Endothelial cell (in vitro differentiated cells): Measurements from ENCODE around the gene FOXJ2. TPM values are rescaled to one million over a fixed set of nuclear protein-coding genes. Genes with fewer than 3 reads are reported as not detected.

ENCODE experiments used
- DNase-seq: peaks from one replicate; pipeline ENCODE4 v3.0.0; 2021; ENCODE audit warnings: low spot score
- H3K27ac Mint-ChIP-seq: one replicate; pipeline ENCODE4 v1.8.0; 2021; ENCODE audit warnings: mixed read lengths, inconsistent platforms; ENCODE audit not compliant: unreplicated experiment
- H3K27me3 Mint-ChIP-seq: one replicate; pipeline ENCODE4 v1.8.0; 2021; ENCODE audit warnings: mild to moderate bottlenecking, moderate library complexity, mixed read lengths, inconsistent platforms; ENCODE audit not compliant: unreplicated experiment
- H3K36me3 Mint-ChIP-seq: one replicate; pipeline ENCODE4 v1.8.0; 2021; ENCODE audit warnings: mild to moderate bottlenecking, low read depth, mixed read lengths, inconsistent platforms; ENCODE audit not compliant: unreplicated experiment
- H3K4me1 Mint-ChIP-seq: one replicate; pipeline ENCODE4 v1.8.0; 2021; ENCODE audit warnings: mild to moderate bottlenecking, mixed read lengths, inconsistent platforms; ENCODE audit not compliant: unreplicated experiment
- H3K4me3 Mint-ChIP-seq: one replicate; pipeline ENCODE4 v1.8.0; 2021; ENCODE audit warnings: mild to moderate bottlenecking, mixed read lengths, inconsistent platforms; ENCODE audit not compliant: unreplicated experiment
- H3K9me3 Mint-ChIP-seq: one replicate; pipeline ENCODE4 v1.8.0; 2021; ENCODE audit warnings: mixed read lengths, inconsistent platforms; ENCODE audit not compliant: unreplicated experiment
- total RNA-seq: library from RNA; stranded (reverse); fragmentation: NEBNext Ultra II Directional; extraction: Animal tissue kit (Norgen Biotek cat#: 25700); gene quantifications from one replicate; pipeline ENCODE4 v1.2.1, GENCODE V29; 2021; ENCODE audit not compliant: unreplicated experiment
- TF ChIP-seq, protein P1 (sequence below): fragments of 200-600 bp; sonication (generic); IDR thresholded peaks from one replicate; pipeline ENCODE4 v1.5.0; 2021; ENCODE audit warnings: antibody characterized with exemption; ENCODE audit not compliant: unreplicated experiment

FOXJ2 gene
- total RNA-seq, 1 donor from 2014 or later = 42.7 TPM

DNA sequence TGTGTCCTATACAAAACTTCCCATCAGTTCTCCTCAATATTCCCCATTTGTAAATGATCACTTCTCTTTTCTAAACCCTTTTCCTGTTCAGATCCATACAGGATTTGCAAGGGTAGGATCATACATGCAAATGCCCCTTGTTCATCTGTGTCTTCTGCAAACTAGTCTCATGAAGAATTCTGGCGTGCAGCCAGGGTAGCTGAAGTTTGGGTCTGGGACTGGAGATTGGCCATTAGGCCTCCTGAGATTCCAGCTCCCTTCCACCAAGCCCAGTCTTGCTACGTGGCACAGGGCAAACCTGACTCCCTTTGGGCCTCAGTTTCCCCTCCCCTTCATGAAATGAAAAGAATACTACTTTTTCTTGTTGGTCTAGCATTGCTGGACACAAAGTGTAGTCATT is 22.3 kb downstream of the FOXJ2 start:
- peaks cover 32% of the 10 kb centered on the region for H3K4me1 Mint-ChIP-seq
- H3K4me3 Mint-ChIP-seq = no peak overlapping the region
- no peaks in the 10 kb centered on the region for H3K9me3 Mint-ChIP-seq
- H3K36me3 Mint-ChIP-seq = peaks cover 28% of the 10 kb centered on the region
- peak overlapping the region; percentile 32 for H3K27ac Mint-ChIP-seq
- TF ChIP-seq, protein P1, sequence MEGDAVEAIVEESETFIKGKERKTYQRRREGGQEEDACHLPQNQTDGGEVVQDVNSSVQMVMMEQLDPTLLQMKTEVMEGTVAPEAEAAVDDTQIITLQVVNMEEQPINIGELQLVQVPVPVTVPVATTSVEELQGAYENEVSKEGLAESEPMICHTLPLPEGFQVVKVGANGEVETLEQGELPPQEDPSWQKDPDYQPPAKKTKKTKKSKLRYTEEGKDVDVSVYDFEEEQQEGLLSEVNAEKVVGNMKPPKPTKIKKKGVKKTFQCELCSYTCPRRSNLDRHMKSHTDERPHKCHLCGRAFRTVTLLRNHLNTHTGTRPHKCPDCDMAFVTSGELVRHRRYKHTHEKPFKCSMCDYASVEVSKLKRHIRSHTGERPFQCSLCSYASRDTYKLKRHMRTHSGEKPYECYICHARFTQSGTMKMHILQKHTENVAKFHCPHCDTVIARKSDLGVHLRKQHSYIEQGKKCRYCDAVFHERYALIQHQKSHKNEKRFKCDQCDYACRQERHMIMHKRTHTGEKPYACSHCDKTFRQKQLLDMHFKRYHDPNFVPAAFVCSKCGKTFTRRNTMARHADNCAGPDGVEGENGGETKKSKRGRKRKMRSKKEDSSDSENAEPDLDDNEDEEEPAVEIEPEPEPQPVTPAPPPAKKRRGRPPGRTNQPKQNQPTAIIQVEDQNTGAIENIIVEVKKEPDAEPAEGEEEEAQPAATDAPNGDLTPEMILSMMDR = no peak
- no peak for DNase-seq
- H3K27me3 Mint-ChIP-seq = peaks cover 5% of the 10 kb centered on the region

GRCh38 chr12:8057306-8057705 is 24.8 kb downstream of the FOXJ2 start:
- peaks cover 24% of the 10 kb centered on the region for H3K4me1 Mint-ChIP-seq
- no peak overlapping the region for H3K27ac Mint-ChIP-seq
- no peak overlapping the region for H3K4me3 Mint-ChIP-seq
- H3K36me3 Mint-ChIP-seq = peaks cover 14% of the 10 kb centered on the region
- DNase-seq = no peak
- no peaks in the 10 kb centered on the region for H3K9me3 Mint-ChIP-seq
- TF ChIP-seq, protein P1 = no peak
- H3K27me3 Mint-ChIP-seq = no peaks in the 10 kb centered on the region

GRCh38 chr12:8057839-8058238 is 25.3 kb downstream of the FOXJ2 start:
- Mint-ChIP-seq H3K4me3 (no peak overlapping the region), H3K9me3 (no peaks in the 10 kb centered on the region), H3K27me3 (no peaks in the 10 kb centered on the region), H3K36me3 (peaks cover 10% of the 10 kb centered on the region), H3K27ac (no peak overlapping the region), H3K4me1 (peaks cover 19% of the 10 kb centered on the region)
- DNase-seq = no peak
- TF ChIP-seq, protein P1 = no peak

DNA sequence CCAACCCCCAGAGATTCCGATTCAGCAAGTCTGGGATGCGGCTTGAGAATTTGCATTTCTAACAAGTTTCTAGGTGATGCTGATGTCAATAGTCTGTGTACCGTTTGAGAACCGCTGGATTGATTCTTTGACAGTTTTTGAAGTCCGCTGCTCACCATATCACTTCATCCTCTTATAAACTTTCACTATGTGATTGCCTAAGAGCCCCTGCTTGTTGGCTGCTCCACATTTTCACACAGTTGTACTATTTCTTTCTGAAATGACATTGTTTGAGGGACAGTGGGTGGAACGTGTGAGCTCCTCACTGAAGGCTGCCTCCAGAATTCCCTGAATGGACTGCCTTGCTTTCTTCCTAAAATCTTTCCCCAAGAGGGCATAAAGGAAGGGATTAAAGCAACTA is 26.0 kb downstream of the FOXJ2 start:
- Mint-ChIP-seq H3K36me3 (peaks cover 14% of the 10 kb centered on the region), H3K27ac (no peak overlapping the region), H3K9me3 (no peaks in the 10 kb centered on the region), H3K27me3 (peaks cover 3% of the 10 kb centered on the region), H3K4me3 (no peak overlapping the region), H3K4me1 (peaks cover 17% of the 10 kb centered on the region)
- TF ChIP-seq, protein P1 = no peak
- DNase-seq = no peak

DNA sequence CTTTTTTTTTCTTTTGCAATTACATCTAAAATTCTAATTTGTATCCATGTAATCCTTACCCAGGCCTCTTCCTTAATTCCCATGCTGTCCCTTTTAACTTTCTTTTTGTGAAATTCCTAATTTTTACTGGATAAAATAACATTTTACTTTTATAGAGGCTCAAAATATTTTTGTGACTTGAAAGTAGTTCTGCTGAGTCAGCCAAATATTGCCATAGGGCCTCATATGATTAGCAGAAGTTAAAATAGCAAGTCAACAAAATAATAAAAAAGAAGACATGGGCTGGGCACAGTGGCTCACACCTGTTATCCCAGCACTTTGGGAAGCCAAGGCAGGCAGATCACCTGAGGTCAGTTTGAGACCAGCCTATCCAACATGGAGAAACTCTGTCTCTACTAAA is 31.6 kb downstream of the FOXJ2 start:
- Mint-ChIP-seq H3K4me1 (peaks cover 15% of the 10 kb centered on the region), H3K27me3 (peaks cover 4% of the 10 kb centered on the region), H3K4me3 (no peak overlapping the region), H3K36me3 (peaks cover 4% of the 10 kb centered on the region), H3K27ac (no peak overlapping the region), H3K9me3 (no peaks in the 10 kb centered on the region)
- TF ChIP-seq, protein P1 = no peak
- no peak for DNase-seq
